GM12878 (cell line): ENCODE data around the gene UFC1. TPM values are rescaled to one million over a fixed set of nuclear protein-coding genes. Genes with fewer than 3 reads are reported as not detected.

ENCODE experiments used
- ATF3 ChIP-seq: IDR thresholded peaks from 2 replicates; pipeline ENCODE4 v1.6.1; 2011; ENCODE audit warnings: low read depth, mild to moderate bottlenecking, low read length, moderate library complexity, borderline replicate concordance; ENCODE audit errors: extremely low read depth
- BACH1 ChIP-seq: fragments of 450-650 bp; IDR thresholded peaks from 2 replicates; pipeline ENCODE4 v1.6.1; 2017; ENCODE audit warnings: mild to moderate bottlenecking, borderline replicate concordance
- BHLHE40 ChIP-seq, 2 experiments: fragments of 450-650 bp in 1 of 2; IDR thresholded peaks; 2 replicates each; pipeline ENCODE4 v1.6.1; 2011 to 2017; ENCODE audit warnings: low read depth in 2 of 2, borderline replicate concordance in 1 of 2, improper control_type of control experiment in 1 of 2, low read length in 1 of 2, mild to moderate bottlenecking in 1 of 2
- CBX3 ChIP-seq: fragments of 200-600 bp; sonication (generic); IDR thresholded peaks from 2 replicates; pipeline ENCODE4 v1.6.1; 2016; ENCODE audit warnings: low read depth, borderline replicate concordance
- CTCF ChIP-seq, 3 experiments: IDR thresholded peaks in 2 of 3; conservative IDR thresholded peaks in 1 of 3; 2 replicates each; pipeline ENCODE4 v1.5.1; 2011; ENCODE audit warnings: low read depth in 3 of 3, low read length in 3 of 3, mild to moderate bottlenecking in 3 of 3, control low read depth in 2 of 3, moderate library complexity in 2 of 3, inconsistent platforms in 1 of 3, mixed read lengths in 1 of 3; ENCODE audit not compliant: control insufficient read depth in 2 of 3, insufficient read depth in 1 of 3; ENCODE audit errors: extremely low read depth in 1 of 3
- E2F8 ChIP-seq: fragments of 450-650 bp; IDR thresholded peaks from 2 replicates; pipeline ENCODE4 v1.6.1; 2018; ENCODE audit warnings: mild to moderate bottlenecking, low read depth, moderate library complexity; ENCODE audit not compliant: partially characterized antibody
- ESRRA ChIP-seq: IDR thresholded peaks from 2 replicates; pipeline ENCODE4 v1.6.1; 2012; ENCODE audit warnings: mild to moderate bottlenecking, low read length, improper control_type of control experiment
- MLLT1 ChIP-seq: fragments of 450-650 bp; IDR thresholded peaks from 2 replicates; pipeline ENCODE4 v1.6.1; 2016; ENCODE audit warnings: mild to moderate bottlenecking
- MYB ChIP-seq: fragments of 150-350 bp; IDR thresholded peaks from 2 replicates; pipeline ENCODE4 v1.6.1; 2014; ENCODE audit warnings: mild to moderate bottlenecking, low read depth, low read length, borderline replicate concordance
- PBX3 ChIP-seq: IDR thresholded peaks from 2 replicates; pipeline ENCODE4 v1.6.1; 2011; ENCODE audit warnings: mild to moderate bottlenecking, low read depth, low read length, moderate library complexity; ENCODE audit not compliant: insufficient replicate concordance
- POLR2AphosphoS5 ChIP-seq: IDR thresholded peaks from 2 replicates; pipeline ENCODE4 v1.6.1; 2011; ENCODE audit warnings: mild to moderate bottlenecking, low read length, inconsistent platforms
- RBBP5 ChIP-seq: fragments of 200-600 bp; sonication (generic); conservative IDR thresholded peaks from 2 replicates; pipeline ENCODE4 v1.6.1; 2016
- TCF12 ChIP-seq: IDR thresholded peaks from 2 replicates; pipeline ENCODE4 v1.6.1; 2011; ENCODE audit warnings: low read depth, mild to moderate bottlenecking, low read length
- ZBTB33 ChIP-seq: fragments of 450-650 bp; IDR thresholded peaks from 2 replicates; pipeline ENCODE4 v1.6.1; 2017; ENCODE audit warnings: mild to moderate bottlenecking
- polyA plus RNA-seq, 11 experiments: library from polyadenylated mRNA; depleted of rRNA in 4 of 11; unstranded in 6 of 11; stranded (reverse) in 5 of 11; fragments of >200 nt; fragmentation: Nextera tagmentation in 4 of 11; fragmentation: Illumina TruSeq in 1 of 11; extraction: Ambion mirVana in 4 of 11; extraction: Trizol in 1 of 11; gene quantifications; 1 replicate in 1 of 11; 2 replicates in 10 of 11; pipeline versions ENCODE4 v1.2.1 to v1.2.3, GENCODE V29; 2011 to 2016; ENCODE audit warnings: inconsistent platforms in 2 of 11, missing spikeins in 2 of 11, low read depth in 1 of 11
- total RNA-seq, 4 experiments: library from RNA; depleted of rRNA in 3 of 4; stranded (reverse); fragments of >200 nt in 3 of 4; fragmentation: Illumina TruSeq in 1 of 4; extraction: Trizol in 1 of 4; gene quantifications; 2 replicates each; pipeline versions ENCODE4 v1.2.1 to v1.2.3, GENCODE V29; 2013 to 2021

The UFC1 gene
- total and polyA plus RNA-seq, 10 of the 15 experiments (the other 5 are each of a cell fraction or from before 2014, with no cell fraction given), result 95.9 to 239 (median 151) TPM

DNA sequence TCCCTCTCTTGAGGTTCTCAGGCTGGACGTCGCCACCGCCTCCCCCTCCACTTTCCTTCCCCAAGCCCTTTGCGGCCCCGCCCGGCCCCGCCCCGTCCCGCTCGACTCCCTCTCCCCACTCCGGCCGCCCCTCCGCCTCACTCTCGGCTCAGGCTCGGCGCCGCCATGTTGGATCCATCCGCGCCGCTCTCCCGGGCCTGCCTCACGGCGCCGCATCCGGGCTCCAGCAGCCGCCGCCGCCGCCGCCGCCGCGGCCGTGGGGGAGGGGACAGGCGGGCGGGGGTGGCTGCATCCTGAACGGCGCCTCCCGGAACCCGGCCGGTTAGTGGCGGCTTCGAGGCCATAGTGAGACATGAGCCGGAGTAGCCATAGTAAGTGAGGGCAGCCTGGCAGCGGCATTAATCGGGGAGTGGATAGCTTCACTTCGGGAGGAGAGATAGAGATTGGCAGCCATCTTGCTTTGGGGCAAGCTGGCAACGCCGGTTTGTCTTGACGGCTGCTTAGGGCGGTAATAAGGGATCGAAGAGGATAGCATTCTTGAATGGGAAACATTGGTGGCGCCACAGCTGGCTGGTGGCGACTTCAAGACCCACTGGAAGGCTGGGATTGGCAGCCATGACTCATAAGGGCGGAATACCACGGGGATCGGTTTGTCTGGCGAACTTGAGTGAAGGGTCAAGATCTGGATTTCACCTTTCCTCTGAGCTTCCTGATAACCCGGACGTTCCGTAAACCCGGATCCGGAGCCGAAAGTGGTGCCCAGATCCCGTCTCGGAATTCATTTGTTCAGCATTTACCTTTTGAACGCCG lies 21.2 kb upstream of the UFC1 start, which contains the start of gene DEDD (continued):
- no peak for TF ChIP-seq ZBTB33
- TF ChIP-seq BHLHE40 (IDR thresholded peaks at IDR 0.05; ENCODE audit: borderline replicate concordance in 1 of 2, low read depth in 2 of 2, low read length in 1 of 2), result peak; percentile 5 to 74; a peak in 1 of 4 replicates
- no peak for TF ChIP-seq MYB
- TF ChIP-seq POLR2AphosphoS5, result 0 out of 2 replicates have a peak, but pooled peaks have one; percentile 24
- peak; percentile 72; the same call in 1 of the 2 replicates for TF ChIP-seq BACH1
- TF ChIP-seq TCF12, result 0 out of 2 replicates have a peak, but pooled peaks have one; percentile 38
- TF ChIP-seq E2F8, result no peak
- TF ChIP-seq CBX3, result no peak
- TF ChIP-seq ESRRA, result no peak
- TF ChIP-seq ATF3, result no peak
- TF ChIP-seq RBBP5, result no peak
- peak; percentile 62 for TF ChIP-seq MLLT1
- no peak for TF ChIP-seq CTCF (IDR thresholded peaks at IDR 0.05 in 2 of 3, conservative IDR thresholded peaks at IDR 0.05 in 1 of 3; ENCODE audit: control insufficient read depth in 2 of 3, extremely low read depth in 1 of 3, insufficient read depth in 1 of 3, low read depth in 3 of 3, low read length in 3 of 3)
- peak; percentile 5 for TF ChIP-seq PBX3
